Ishikawa (cell line): ENCODE results near the gene GAP43.

Experiments used
- CEBPB ChIP-seq: IDR thresholded peaks from 2 replicates; pipeline ENCODE4 v1.6.1; 2012
- CREB1 ChIP-seq: IDR thresholded peaks from 2 replicates; pipeline ENCODE4 v1.6.1; 2012; ENCODE audit warnings: low read depth
- EGR1 ChIP-seq: IDR thresholded peaks from 2 replicates; pipeline ENCODE4 v1.6.1; 2012
- EP300 ChIP-seq: IDR thresholded peaks from 2 replicates; pipeline ENCODE4 v1.6.1; 2012; ENCODE audit warnings: borderline replicate concordance
- FOXM1 ChIP-seq: IDR thresholded peaks from 2 replicates; pipeline ENCODE4 v1.6.1; 2012; ENCODE audit warnings: low read depth, borderline replicate concordance
- NFIC ChIP-seq: IDR thresholded peaks from 2 replicates; pipeline ENCODE4 v1.6.1; 2012
- RAD21 ChIP-seq: IDR thresholded peaks from 2 replicates; pipeline ENCODE4 v1.6.1; 2012; ENCODE audit warnings: low read depth
- TAF1 ChIP-seq: IDR thresholded peaks from 2 replicates; pipeline ENCODE4 v1.6.1; 2012; ENCODE audit warnings: low read depth, mild to moderate bottlenecking
- TCF12 ChIP-seq: IDR thresholded peaks from 2 replicates; pipeline ENCODE4 v1.6.1; 2012; ENCODE audit warnings: low read depth
- TEAD4 ChIP-seq: IDR thresholded peaks from 2 replicates; pipeline ENCODE4 v1.6.1; 2012
- YY1 ChIP-seq: IDR thresholded peaks from 2 replicates; pipeline ENCODE4 v1.6.1; 2012; ENCODE audit warnings: low read depth
- ZBTB7A ChIP-seq: IDR thresholded peaks from 2 replicates; pipeline ENCODE4 v1.6.1; 2012; ENCODE audit warnings: low read depth
- TF ChIP-seq, protein P1 (sequence below): IDR thresholded peaks from 2 replicates; pipeline ENCODE4 v1.6.1; 2012
- TF ChIP-seq, protein P2 (sequence below): IDR thresholded peaks from 2 replicates; pipeline ENCODE4 v1.6.1; 2012
- TF ChIP-seq, protein P3 (sequence below): IDR thresholded peaks from 2 replicates; pipeline ENCODE4 v1.6.1; 2012; ENCODE audit warnings: low read depth, mild to moderate bottlenecking

GAP43 gene

DNA sequence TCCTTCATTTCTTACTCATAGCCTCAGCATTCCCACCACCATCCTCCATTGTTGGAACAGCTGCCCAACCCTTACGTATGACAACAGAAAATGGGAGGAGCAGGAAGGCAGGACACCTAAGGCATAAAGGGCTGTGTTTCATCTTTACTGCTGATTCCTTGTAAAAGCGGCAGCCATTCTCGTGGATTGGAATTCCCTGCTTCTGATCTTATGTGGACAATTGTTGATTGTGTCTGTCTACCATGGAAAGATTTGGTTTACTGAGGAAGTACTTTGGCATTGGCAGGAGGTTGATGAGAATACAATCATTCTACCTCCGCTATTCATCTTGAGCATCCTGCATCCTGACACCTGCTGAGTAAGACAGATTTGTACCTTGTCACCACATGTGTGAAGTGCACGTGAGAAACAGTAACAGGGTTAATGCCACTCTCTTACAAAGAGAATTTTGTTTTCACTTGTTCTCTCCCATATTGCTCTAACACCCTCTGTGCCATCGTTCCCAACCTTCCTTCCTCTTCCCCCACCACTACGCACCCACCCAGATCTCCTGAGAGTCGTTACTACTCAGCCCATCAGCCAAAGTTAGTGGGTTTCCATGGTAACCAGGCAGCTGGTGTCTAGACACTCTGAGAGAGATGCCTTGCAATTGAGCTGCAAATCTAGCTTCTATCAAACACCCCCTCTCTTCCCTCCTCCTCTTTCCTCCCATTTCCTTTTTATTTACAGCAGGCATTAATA is 75.7 kb downstream of the GAP43 start:
- TF ChIP-seq CEBPB: no peak
- TF ChIP-seq CREB1: no peak
- TF ChIP-seq EP300: no peak
- TF ChIP-seq ZBTB7A: no peak
- no peak for TF ChIP-seq TAF1
- TF ChIP-seq, protein P1, sequence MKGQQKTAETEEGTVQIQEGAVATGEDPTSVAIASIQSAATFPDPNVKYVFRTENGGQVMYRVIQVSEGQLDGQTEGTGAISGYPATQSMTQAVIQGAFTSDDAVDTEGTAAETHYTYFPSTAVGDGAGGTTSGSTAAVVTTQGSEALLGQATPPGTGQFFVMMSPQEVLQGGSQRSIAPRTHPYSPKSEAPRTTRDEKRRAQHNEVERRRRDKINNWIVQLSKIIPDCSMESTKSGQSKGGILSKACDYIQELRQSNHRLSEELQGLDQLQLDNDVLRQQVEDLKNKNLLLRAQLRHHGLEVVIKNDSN: no peak
- no peak for TF ChIP-seq RAD21
- TF ChIP-seq EGR1: no peak
- TF ChIP-seq TCF12: no peak
- TF ChIP-seq TEAD4: no peak
- no peak for TF ChIP-seq FOXM1
- TF ChIP-seq, protein P2, sequence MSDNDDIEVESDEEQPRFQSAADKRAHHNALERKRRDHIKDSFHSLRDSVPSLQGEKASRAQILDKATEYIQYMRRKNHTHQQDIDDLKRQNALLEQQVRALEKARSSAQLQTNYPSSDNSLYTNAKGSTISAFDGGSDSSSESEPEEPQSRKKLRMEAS: no peak
- TF ChIP-seq NFIC: no peak
- TF ChIP-seq, protein P3, sequence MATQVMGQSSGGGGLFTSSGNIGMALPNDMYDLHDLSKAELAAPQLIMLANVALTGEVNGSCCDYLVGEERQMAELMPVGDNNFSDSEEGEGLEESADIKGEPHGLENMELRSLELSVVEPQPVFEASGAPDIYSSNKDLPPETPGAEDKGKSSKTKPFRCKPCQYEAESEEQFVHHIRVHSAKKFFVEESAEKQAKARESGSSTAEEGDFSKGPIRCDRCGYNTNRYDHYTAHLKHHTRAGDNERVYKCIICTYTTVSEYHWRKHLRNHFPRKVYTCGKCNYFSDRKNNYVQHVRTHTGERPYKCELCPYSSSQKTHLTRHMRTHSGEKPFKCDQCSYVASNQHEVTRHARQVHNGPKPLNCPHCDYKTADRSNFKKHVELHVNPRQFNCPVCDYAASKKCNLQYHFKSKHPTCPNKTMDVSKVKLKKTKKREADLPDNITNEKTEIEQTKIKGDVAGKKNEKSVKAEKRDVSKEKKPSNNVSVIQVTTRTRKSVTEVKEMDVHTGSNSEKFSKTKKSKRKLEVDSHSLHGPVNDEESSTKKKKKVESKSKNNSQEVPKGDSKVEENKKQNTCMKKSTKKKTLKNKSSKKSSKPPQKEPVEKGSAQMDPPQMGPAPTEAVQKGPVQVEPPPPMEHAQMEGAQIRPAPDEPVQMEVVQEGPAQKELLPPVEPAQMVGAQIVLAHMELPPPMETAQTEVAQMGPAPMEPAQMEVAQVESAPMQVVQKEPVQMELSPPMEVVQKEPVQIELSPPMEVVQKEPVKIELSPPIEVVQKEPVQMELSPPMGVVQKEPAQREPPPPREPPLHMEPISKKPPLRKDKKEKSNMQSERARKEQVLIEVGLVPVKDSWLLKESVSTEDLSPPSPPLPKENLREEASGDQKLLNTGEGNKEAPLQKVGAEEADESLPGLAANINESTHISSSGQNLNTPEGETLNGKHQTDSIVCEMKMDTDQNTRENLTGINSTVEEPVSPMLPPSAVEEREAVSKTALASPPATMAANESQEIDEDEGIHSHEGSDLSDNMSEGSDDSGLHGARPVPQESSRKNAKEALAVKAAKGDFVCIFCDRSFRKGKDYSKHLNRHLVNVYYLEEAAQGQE: no peak
- TF ChIP-seq YY1: no peak

- TF ChIP-seq NFIC: no peak
- TF ChIP-seq CEBPB: no peak
- no peak for TF ChIP-seq EP300
- TF ChIP-seq RAD21: no peak
- TF ChIP-seq EGR1: no peak
- TF ChIP-seq ZBTB7A: no peak
Measured at GRCh38 chr3:115699706-115700105, 76.4 kb downstream of the GAP43 start.

- TF ChIP-seq EGR1 (no peak), ZBTB7A (no peak)
Measured at GRCh38 chr3:115702598-115702997, 79.3 kb downstream of the GAP43 start.

DNA sequence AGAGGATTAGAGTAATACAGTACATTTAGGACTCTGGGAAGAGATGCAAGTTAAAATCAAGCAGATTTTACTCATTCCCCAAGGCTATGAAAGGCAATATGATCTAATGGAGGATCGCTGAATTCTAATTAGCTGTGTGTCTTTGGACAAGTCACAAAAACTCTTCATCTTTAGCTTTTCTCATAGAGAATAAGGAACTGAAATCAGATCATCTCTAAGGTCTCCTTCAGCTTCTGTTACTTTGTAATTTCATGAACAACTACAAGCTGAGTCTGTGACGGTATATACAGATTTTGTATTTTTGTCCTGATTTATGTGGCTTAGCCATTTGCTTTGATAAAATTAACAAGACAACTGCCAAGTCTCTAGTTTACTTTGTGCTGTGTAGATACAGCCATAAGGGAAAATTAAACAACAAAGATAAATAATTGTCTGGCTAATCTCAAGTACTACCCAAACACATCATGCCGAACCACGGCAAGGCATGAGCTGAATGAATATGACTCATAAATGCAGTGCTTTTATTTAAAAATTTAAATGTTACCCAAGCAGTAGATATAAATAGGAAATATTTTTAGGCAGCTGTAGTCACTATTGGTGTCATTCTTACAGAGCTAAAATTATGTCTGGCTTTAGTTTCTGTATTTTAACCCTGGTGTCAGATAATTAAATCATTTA is 81.5 kb downstream of the GAP43 start:
- no peak for TF ChIP-seq EP300
- TF ChIP-seq, protein P1: no peak
- TF ChIP-seq TEAD4: no peak
- TF ChIP-seq EGR1: no peak
- no peak for TF ChIP-seq CREB1
- TF ChIP-seq, protein P3: no peak
- TF ChIP-seq FOXM1: no peak
- no peak for TF ChIP-seq YY1
- TF ChIP-seq TAF1: no peak
- no peak for TF ChIP-seq CEBPB
- TF ChIP-seq TCF12: no peak
- TF ChIP-seq NFIC: no peak
- TF ChIP-seq, protein P2: no peak
- no peak for TF ChIP-seq ZBTB7A
- no peak for TF ChIP-seq RAD21

- TF ChIP-seq, protein P3: no peak
- TF ChIP-seq RAD21: no peak
- no peak for TF ChIP-seq NFIC
- no peak for TF ChIP-seq TAF1
- TF ChIP-seq, protein P1: no peak
- TF ChIP-seq TCF12: no peak
- TF ChIP-seq ZBTB7A: no peak
- no peak for TF ChIP-seq CREB1
- TF ChIP-seq YY1: no peak
- TF ChIP-seq, protein P2: no peak
- TF ChIP-seq EGR1: no peak
Measured at GRCh38 chr3:115706311-115706829, 83.1 kb downstream of the GAP43 start.
